EL (cell line): Measurements from ENCODE around the gene FSTL1.
A peak's percentile ranks its signal among the peaks of the same experiment; 100 is the strongest.

Source experiments
- DNase-seq: peaks from one replicate; pipeline ENCODE4 v3.0.0-alpha.2; 2016

FSTL1 gene

DNA sequence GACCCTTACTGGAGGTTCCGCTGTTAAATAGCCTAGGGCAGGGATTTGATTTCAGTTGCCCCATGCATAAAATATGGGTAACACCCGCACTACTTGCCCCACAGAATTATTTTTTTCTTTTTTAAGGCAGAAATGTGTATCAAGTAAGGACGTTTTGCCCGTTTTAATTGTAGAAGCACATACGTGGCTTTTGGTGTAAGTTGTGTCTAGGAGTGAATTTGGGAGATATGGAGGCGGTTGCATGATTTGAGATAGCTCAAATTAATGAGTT is 101.0 kb downstream of the FSTL1 start:
- no peak for DNase-seq

DNA sequence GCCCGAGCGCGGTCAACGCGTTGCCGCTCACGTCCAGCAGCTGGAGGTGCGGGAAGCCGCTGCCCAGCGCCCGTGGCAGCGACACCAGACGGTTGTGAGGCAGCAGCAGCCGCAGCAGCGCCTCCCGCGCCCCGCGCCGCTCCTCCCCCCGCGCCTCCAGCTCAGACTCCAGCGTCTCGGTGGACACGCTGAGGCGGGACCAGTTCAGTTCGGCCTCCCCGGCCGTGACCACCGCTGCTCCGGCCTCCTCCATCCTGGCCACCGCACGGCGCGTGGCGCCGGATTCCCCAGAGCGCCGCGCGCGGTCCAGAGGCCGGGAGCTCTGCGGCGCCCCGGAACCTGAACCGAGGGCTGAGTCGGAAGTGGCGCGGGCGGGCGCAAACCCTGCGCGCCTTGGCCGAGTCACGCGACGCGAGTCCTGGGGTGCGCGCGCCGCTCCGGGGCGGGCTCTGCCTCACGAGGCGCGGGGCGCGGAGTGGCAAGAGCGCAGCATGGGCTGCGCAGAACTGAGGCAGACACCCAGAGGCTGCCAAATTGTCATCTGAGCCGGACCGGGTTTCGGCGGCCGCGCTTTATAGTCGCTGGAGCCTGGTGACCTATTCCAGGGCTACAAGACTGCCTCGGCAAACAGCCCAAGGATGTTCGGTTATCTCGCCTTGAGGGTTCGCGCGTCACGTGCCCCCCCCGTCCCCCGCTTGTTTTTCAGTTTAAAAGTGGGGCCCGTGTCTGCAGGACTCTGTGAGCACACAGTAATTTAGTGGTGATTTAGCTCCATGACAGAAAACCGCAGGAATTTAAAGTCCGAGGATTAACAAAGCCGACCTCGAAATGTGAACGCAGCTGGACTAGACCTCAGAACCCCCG is 101.6 kb downstream of the FSTL1 start, which contains the start of gene LRRC58:
Gene LRRC58, minus strand, starts transcription at position 364 of the 864 bp plus-strand sequence. Its CDS starts 111 bp downstream, at position 253.
- peak; percentile 94 for DNase-seq

DNA sequence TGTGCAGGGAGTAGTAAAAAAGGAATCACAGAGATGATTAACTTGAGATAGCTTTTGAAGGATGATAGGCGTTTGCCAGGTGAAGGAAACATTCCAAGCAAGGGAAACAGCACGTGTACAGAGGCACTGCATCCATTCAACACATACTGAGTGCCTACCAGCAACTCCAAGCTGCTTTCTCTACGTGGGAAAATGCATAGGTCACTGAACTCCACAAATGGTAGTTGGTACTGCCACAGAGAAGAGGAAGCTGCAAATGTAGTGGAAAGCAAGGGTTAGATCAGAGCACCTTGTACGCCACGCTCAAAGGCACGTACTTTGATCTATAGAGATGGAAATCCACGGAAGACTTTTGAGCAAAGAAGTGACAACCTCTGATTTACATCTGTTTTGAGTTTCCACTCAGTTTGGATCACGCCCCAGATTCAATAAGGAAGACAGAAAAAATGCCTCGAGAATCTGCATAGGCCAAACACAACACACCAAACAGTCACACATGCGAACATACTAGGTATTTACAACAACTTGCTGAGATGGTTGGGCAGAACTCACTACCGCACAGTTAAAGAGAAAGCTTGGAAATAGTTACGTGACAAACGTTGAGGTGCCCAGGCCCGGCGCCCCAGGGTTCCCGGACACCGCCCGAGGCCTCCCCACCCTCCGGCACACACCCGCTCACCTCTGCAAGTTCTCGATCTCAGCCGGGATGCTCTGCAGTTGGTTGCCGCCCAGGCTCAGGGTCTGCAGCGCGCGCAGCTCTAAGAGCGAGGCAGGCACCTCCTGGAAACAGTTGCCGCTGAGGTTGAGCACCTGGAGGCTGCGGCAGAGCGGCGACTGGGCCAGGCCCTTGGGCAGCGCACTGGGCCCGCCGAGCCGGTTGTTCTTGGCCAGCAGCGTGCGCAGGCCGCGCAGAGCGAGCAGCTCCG is 102.5 kb downstream of the FSTL1 start:
- peak; percentile 20 for DNase-seq

DNA sequence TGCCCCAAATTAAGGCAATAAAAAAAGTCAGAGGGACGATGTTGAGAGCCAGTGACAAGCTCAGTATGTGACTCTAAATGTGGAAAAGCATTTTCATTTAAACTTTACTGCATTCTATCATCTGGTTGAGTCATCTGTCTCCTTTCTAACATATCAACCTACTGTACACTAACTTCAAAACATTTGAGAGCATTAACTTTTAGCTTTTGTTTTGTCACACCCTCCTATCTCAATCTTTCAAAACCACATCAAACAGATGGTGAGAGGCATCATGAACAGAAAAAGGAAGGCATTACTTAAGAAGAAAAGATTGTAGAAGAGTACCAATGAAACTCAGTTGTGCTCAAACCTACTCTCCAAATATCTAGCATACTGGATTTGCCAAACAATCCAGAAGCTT is 106.4 kb downstream of the FSTL1 start:
- DNase-seq: peak; percentile 15
